ENCODE data around the gene COL6A3. TPM values are rescaled to one million over a fixed set of nuclear protein-coding genes. Genes with fewer than 3 reads are reported as not detected.

COL6A3 gene
- polyA plus RNA-seq, 2 of the 4 experiments (the other 2 are of a cell fraction): 0.10 to 0.28 TPM

DNA sequence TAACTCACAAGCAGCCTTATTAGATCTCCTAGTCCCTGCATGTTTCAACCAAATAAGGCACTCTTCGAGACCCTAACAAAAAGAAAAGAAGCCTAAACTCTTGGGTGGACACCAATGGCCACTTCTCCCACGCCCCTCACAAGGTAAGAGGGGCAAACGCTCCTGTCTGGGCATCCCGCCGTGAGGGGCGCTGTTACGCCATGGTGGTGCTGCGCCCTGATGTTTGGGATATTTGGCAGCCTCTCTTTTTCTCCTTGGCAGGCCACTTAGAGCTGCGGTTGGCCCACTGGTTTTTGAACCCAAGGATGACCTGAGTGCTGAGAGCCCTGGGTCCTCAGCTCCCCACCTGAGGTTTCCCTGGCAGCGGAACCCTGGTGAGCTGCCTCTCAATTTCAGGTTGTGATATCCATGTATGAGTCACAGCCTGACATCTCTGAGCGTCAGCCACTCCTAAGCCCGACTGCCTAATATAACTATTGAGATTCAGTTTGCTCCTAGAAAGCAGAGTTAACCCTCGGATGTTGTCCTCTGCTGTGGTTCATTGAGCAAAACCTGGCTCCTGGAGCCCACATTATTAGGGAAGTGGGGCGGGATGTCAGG is 103.3 kb downstream of the COL6A3 start:
- no peak for FAIRE-seq
- no peak for TF ChIP-seq SMC3 (IDR thresholded peaks at IDR 0.05)
- no peak for TF ChIP-seq RCOR1 (IDR thresholded peaks at IDR 0.05; ENCODE audit: low read depth, low read length)
- TF ChIP-seq CBX2 (IDR thresholded peaks at IDR 0.05; ENCODE audit: borderline replicate concordance, low read depth): no peak
- no peak for TF ChIP-seq MAZ (IDR thresholded peaks at IDR 0.05; ENCODE audit: borderline replicate concordance, low read depth, low read length)
- TF ChIP-seq HDAC2 (IDR thresholded peaks at IDR 0.05): no peak
- no peak for TF ChIP-seq JUNB (IDR thresholded peaks at IDR 0.05)
- no peak for TF ChIP-seq ESRRA (IDR thresholded peaks at IDR 0.05; ENCODE audit: borderline replicate concordance, low read length)
- TF ChIP-seq EP300 (IDR thresholded peaks at IDR 0.05): no peak
- no peak for TF ChIP-seq HEYL (CRISPR knock-in tag; IDR thresholded peaks at IDR 0.05)
- no peak for TF ChIP-seq SREBF2 (IDR thresholded peaks at IDR 0.05)
- no peak for TF ChIP-seq MYC (IDR thresholded peaks at IDR 0.05; ENCODE audit: borderline replicate concordance, low read length)
- no peak for TF ChIP-seq POLR2AphosphoS2 (conservative IDR thresholded peaks at IDR 0.05; ENCODE audit: low read length)
- no peak for TF ChIP-seq HOXB5 (CRISPR knock-in tag; IDR thresholded peaks at IDR 0.05)
- no peak for TF ChIP-seq FOXS1 (CRISPR knock-in tag; IDR thresholded peaks at IDR 0.05)
- no peak for TF ChIP-seq FOSL2 (IDR thresholded peaks at IDR 0.05)
- no peak for TF ChIP-seq FOSL2 (CRISPR knock-in tag; IDR thresholded peaks at IDR 0.05)
- no peak for TF ChIP-seq RNF2 (IDR thresholded peaks at IDR 0.05; ENCODE audit: borderline replicate concordance, low read depth)
- no peak for TF ChIP-seq CHD2 (IDR thresholded peaks at IDR 0.05; ENCODE audit: low read length, partially characterized antibody)
- TF ChIP-seq RARB (CRISPR knock-in tag; IDR thresholded peaks at IDR 0.05): no peak
- TF ChIP-seq EHF (CRISPR knock-in tag; IDR thresholded peaks at IDR 0.05): no peak
- TF ChIP-seq JUN (IDR thresholded peaks at IDR 0.05): no peak
- CTCF ChIA-PET: interaction anchor here (1.4 to 2.1 kb wide), 4 partner anchors 9 to 100 kb away, joined by 3 to 6 read pairs (median 4); no protein-coding TSS in a partner anchor

DNA sequence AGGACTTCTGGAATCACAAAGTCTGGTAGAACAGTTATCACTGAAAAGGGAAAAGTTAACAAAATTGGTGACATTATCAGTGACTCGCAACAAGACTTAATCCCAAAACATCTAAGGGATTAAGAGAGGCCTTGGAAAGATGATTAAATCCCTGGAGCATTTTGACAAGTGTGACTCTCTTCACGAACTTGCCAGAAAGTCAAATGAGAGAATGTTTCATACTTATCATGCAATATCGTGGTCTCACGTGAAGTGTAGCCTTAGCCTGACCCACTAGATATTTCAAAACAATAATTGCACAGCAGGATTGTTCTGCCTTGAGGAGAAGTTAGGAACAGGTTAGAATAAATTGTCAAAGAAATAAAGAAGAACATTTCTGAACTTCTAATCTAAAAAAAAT is 104.5 kb downstream of the COL6A3 start:
- no peak for FAIRE-seq
- Histone ChIP-seq H3K4me3 (no peak overlapping the region), H3K4me2 (no peak overlapping the region), H3K9me3 (no peaks in the 10 kb centered on the region), H3K4me1 (0 out of 3 replicates have a peak, but pooled peaks cover 5% of the 10 kb centered on the region), H3K27ac (no peak overlapping the region)
- ChIA-PET POLR2A (no interaction called here), CTCF (interaction anchor here (1.6 kb wide), 1 partner anchor 19 kb away, joined by 3 read pairs; no protein-coding TSS in a partner anchor)
- 74% methylated on average over 4 of the region's 4 CpGs for WGBS (ENCODE audit: missing lambda C conversion rate)
- TF ChIP-seq, protein P1, sequence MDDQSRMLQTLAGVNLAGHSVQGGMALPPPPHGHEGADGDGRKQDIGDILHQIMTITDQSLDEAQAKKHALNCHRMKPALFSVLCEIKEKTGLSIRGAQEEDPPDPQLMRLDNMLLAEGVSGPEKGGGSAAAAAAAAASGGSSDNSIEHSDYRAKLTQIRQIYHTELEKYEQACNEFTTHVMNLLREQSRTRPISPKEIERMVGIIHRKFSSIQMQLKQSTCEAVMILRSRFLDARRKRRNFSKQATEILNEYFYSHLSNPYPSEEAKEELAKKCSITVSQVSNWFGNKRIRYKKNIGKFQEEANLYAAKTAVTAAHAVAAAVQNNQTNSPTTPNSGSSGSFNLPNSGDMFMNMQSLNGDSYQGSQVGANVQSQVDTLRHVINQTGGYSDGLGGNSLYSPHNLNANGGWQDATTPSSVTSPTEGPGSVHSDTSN (IDR thresholded peaks at IDR 0.05): no peak
- TF ChIP-seq ZSCAN20 (CRISPR knock-in tag; IDR thresholded peaks at IDR 0.05) (no peak), MYC (IDR thresholded peaks at IDR 0.05; ENCODE audit: borderline replicate concordance, low read length) (no peak), KDM5A (IDR thresholded peaks at IDR 0.05) (no peak), MAFK (IDR thresholded peaks at IDR 0.05; ENCODE audit: partially characterized antibody) (no peak), HDAC2 (IDR thresholded peaks at IDR 0.05) (no peak), RCOR1 (IDR thresholded peaks at IDR 0.05; ENCODE audit: low read depth, low read length) (no peak), JUN (IDR thresholded peaks at IDR 0.05) (no peak), RARB (CRISPR knock-in tag; IDR thresholded peaks at IDR 0.05) (no peak), CHD4 (IDR thresholded peaks at IDR 0.05; ENCODE audit: borderline replicate concordance) (no peak), ZNF302 (CRISPR knock-in tag; IDR thresholded peaks at IDR 0.05) (no peak), RAD21 (conservative IDR thresholded peaks at IDR 0.05 in 1 of 2, IDR thresholded peaks at IDR 0.05 in 1 of 2) (no peak), CBX8 (IDR thresholded peaks at IDR 0.05) (no peak), ZC3H11A (IDR thresholded peaks at IDR 0.05) (no peak), TFCP2L1 (CRISPR knock-in tag; IDR thresholded peaks at IDR 0.05) (no peak)
- DNase-seq (ENCODE audit: low read depth in 1 of 2, low spot score in 1 of 2): no peak
- ATAC-seq: no peak

More for the DNA sequence above, 103.3 kb downstream of the COL6A3 start:
- H3K4me1 ChIP-seq: 0 out of 3 replicates have a peak, but pooled peaks cover 5% of the 10 kb centered on the region
- no peak overlapping the region for H3K27ac ChIP-seq
- ATAC-seq (no peak), DNase-seq (ENCODE audit: low read depth in 1 of 2, low spot score in 1 of 2) (peak in 1 of 2 experiments; percentile 13)
- no peak overlapping the region for H3K4me3 ChIP-seq
- WGBS (ENCODE audit: missing lambda C conversion rate): 69% methylated on average over 14 of the region's 14 CpGs
- no peaks in the 10 kb centered on the region for H3K9me3 ChIP-seq
- POLR2A ChIA-PET: interaction anchor here (1.1 kb wide), 1 partner anchor 224 kb away, joined by 3 read pairs; no protein-coding TSS in a partner anchor
- peak overlapping the region; percentile 19; the same call in 1 of the 3 replicates for H3K4me2 ChIP-seq
